GM12801 (cell line): ENCODE data around the gene PPP2R3B.

Experiments
- CTCF ChIP-seq: IDR thresholded peaks from one replicate; pipeline ENCODE4 v1.5.1; 2011; ENCODE audit warnings: control low read depth; ENCODE audit not compliant: insufficient read length; ENCODE audit errors: extremely low read depth

Gene PPP2R3B

GRCh38 chrX:418927-419729 lies 32.4 kb upstream of the PPP2R3B start:
- no peak for TF ChIP-seq CTCF

- no peak for TF ChIP-seq CTCF
These were observed 26.9 kb upstream of the PPP2R3B start for GRCh38 chrX:413322-414201.

GRCh38 chrX:410296-410695 lies 23.6 kb upstream of the PPP2R3B start:
- no peak for TF ChIP-seq CTCF

GRCh38 chrX:405149-405548 lies 18.4 kb upstream of the PPP2R3B start:
- no peak for TF ChIP-seq CTCF

- TF ChIP-seq CTCF: no peak
These were observed 17.9 kb upstream of the PPP2R3B start for GRCh38 chrX:404656-405055.

- no peak for TF ChIP-seq CTCF
These were observed 16.1 kb upstream of the PPP2R3B start for GRCh38 chrX:402857-403256.

- no peak for TF ChIP-seq CTCF
These were observed 13.6 kb upstream of the PPP2R3B start for GRCh38 chrX:400258-400657.
